ENCODE results near the gene NBEAL1.

NBEAL1 gene

GRCh38 chr2:203002054-203002821 lies 12.4 kb upstream of the NBEAL1 start:
- H3K27ac ChIP-seq = no peak overlapping the region
- TF ChIP-seq CTCF (conservative IDR thresholded peaks at IDR 0.05) = no peak

- no peak overlapping the region for H3K27ac ChIP-seq
- no peak for TF ChIP-seq CTCF (conservative IDR thresholded peaks at IDR 0.05)
These were observed 11.0 kb upstream of the NBEAL1 start for GRCh38 chr2:203003716-203004115.

GRCh38 chr2:203016716-203017115 lies 2.0 kb downstream of the NBEAL1 start:
- H3K27ac ChIP-seq = no peak overlapping the region
- TF ChIP-seq CTCF (conservative IDR thresholded peaks at IDR 0.05) = no peak

- TF ChIP-seq CTCF (conservative IDR thresholded peaks at IDR 0.05) = no peak
- no peak overlapping the region for H3K27ac ChIP-seq
These were observed 3.5 kb downstream of the NBEAL1 start for GRCh38 chr2:203018181-203018580.

GRCh38 chr2:203019142-203019541 lies 4.5 kb downstream of the NBEAL1 start:
- TF ChIP-seq CTCF (conservative IDR thresholded peaks at IDR 0.05) = no peak
- H3K27ac ChIP-seq = no peak overlapping the region

- no peak overlapping the region for H3K27ac ChIP-seq
- no peak for TF ChIP-seq CTCF (conservative IDR thresholded peaks at IDR 0.05)
These were observed 7.3 kb downstream of the NBEAL1 start for GRCh38 chr2:203021991-203022390.

- no peak for TF ChIP-seq CTCF (conservative IDR thresholded peaks at IDR 0.05)
- H3K27ac ChIP-seq = no peak overlapping the region
These were observed 8.1 kb downstream of the NBEAL1 start for GRCh38 chr2:203022751-203023150.

All from VCaP (cell line).